Mammary epithelial cell (primary cell): ENCODE measurements around the gene FRA10AC1.

ENCODE experiments used
- EZH2 ChIP-seq: IDR thresholded peaks from 2 replicates; pipeline ENCODE4 v1.6.1; 2012; ENCODE audit warnings: low read length, inconsistent platforms, borderline replicate concordance
- TF ChIP-seq, protein P1 (sequence below), 2 donors: IDR thresholded peaks in 1 of 2; conservative IDR thresholded peaks in 1 of 2; 2 replicates each; pipeline ENCODE4 v1.5.1; 2011 to 2012; ENCODE audit warnings: inconsistent platforms in 2 of 2, low read length in 2 of 2, mild to moderate bottlenecking in 2 of 2, control low read depth in 1 of 2, low read depth in 1 of 2; ENCODE audit not compliant: insufficient read depth in 1 of 2; ENCODE audit errors: extremely low read depth in 1 of 2

- TF ChIP-seq, protein P1, sequence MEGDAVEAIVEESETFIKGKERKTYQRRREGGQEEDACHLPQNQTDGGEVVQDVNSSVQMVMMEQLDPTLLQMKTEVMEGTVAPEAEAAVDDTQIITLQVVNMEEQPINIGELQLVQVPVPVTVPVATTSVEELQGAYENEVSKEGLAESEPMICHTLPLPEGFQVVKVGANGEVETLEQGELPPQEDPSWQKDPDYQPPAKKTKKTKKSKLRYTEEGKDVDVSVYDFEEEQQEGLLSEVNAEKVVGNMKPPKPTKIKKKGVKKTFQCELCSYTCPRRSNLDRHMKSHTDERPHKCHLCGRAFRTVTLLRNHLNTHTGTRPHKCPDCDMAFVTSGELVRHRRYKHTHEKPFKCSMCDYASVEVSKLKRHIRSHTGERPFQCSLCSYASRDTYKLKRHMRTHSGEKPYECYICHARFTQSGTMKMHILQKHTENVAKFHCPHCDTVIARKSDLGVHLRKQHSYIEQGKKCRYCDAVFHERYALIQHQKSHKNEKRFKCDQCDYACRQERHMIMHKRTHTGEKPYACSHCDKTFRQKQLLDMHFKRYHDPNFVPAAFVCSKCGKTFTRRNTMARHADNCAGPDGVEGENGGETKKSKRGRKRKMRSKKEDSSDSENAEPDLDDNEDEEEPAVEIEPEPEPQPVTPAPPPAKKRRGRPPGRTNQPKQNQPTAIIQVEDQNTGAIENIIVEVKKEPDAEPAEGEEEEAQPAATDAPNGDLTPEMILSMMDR (conservative IDR thresholded peaks at IDR 0.05 in 1 of 2, IDR thresholded peaks at IDR 0.05 in 1 of 2; ENCODE audit: extremely low read depth in 1 of 2, insufficient read depth in 1 of 2, low read depth in 1 of 2, low read length in 2 of 2): no peak
- no peak for TF ChIP-seq EZH2
Observed at GRCh38 chr10:93726024-93726423, 23.6 kb upstream of the FRA10AC1 start.
